Right hindlimb (tissue), 1 donor: Measurements from ENCODE around the gene CRELD1.

ENCODE experiments used
- DNase-seq: peaks from one replicate; pipeline ENCODE4 v3.0.0-alpha.2; 2018

CRELD1 gene

GRCh38 chr3:9906480-9906879, 27.2 kb upstream of the CRELD1 start:
- DNase-seq, result no peak

DNA sequence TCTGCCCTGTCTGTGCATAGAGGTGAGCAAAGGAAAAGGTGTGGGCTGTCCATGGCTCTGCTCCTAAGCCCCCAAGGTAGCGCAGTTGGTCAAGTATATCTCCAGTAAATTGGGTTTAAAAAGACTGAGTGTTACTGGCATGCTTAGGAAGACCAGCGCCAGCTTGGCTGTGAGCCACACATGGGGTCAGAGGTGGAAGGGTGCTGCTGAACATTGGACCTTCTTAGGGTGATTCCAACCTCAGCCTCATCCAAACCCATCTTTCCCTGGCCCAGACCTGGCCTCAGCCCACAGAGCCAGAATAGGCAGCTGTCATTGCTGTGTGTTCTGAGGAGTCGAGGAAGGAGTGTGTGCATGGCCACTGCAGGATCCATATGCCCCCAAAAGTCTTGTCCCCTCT, 25.3 kb upstream of the CRELD1 start:
- DNase-seq, result no peak

DNA sequence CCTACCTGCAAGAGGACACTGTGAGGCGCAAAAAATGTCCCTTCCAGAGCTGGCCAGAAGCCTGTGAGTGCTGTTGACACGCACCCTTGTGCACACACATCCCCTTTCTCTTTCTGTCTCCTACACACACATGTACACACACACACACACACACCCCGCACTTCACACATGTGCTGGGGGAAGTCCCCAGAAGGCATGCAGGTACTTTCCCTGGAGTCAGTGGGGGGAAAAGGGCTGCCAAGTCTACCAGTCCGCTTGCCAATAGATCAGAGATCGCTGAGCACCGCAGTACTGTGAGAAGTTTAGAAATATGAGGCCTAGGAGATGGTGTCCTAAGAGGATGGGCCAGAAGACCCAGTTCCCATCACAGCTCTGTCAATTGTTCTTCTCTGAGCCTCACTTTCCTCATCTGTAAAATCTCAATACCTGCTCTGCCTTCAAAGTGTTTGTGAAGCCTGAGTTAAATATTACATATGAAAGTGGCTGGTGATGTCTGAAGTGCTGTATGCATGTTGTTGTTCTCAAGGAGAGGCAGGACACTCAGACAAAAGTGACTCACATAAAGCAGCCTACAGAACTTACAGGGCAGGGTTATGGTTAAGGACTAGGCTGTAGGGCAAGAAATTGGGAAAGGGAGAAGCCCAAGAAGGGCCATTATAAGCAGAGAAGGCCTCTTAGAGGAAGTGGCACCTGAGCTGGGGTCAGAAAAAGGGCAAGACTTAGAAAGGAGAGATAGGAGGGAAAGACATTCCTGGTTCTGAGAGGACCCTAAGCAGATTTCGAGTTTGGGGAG, 24.2 kb upstream of the CRELD1 start:
- no peak for DNase-seq

- no peak for DNase-seq
Observed at GRCh38 chr3:9911863-9912262, 21.8 kb upstream of the CRELD1 start.

DNA sequence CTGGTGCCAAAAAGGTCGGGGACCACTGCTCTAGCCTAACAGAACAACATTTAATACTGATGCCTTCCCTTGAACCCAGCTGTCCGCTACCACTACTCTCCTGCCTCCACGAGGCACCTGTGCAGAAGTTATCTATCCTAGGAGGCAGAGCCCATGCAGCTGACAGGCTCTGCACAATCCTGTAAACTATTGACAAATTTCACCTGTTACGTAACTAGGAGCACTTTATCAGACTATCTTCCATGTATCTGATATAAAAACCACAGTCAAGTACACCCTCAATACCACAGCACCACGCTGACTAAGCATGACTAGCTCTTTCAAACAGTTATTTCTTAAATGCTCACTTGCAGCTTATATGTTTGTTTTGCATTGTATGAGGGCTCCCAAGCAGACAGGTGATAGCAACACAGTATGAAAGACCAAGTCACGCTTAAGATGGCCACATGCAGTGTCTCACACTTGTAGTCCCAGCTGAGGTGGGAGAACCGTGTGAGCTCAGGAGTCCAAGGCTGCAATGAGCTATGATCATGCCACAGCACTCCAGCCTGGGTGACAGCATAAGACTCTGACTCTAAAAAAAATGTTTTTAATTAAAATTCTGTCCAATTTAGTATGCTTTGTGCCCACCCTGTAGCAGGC, 21.2 kb upstream of the CRELD1 start:
- no peak for DNase-seq

GRCh38 chr3:9913601-9914000, 20.0 kb upstream of the CRELD1 start:
- no peak for DNase-seq

DNA sequence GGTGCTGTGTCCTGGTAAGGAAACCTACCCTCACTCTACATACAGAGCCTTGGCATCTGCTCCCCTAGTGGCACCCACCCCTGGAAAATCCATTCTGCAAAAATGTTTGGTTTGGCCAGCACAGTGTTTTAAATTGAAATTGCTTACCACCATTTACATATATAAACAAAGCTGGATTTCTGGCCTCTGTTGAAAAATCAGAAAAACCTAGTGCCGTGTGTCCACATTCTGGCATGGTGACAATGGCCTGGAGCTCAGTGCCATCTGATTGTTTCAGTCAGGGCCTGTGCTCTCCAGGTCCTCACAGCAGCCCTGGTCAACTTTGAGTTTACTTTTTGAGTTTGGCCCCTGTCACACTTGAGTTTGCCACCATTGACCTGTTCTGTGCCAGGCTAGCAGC, 19.6 kb upstream of the CRELD1 start:
- no peak for DNase-seq

- DNase-seq, result no peak
Observed at GRCh38 chr3:9914559-9915253, 18.9 kb upstream of the CRELD1 start.

DNA sequence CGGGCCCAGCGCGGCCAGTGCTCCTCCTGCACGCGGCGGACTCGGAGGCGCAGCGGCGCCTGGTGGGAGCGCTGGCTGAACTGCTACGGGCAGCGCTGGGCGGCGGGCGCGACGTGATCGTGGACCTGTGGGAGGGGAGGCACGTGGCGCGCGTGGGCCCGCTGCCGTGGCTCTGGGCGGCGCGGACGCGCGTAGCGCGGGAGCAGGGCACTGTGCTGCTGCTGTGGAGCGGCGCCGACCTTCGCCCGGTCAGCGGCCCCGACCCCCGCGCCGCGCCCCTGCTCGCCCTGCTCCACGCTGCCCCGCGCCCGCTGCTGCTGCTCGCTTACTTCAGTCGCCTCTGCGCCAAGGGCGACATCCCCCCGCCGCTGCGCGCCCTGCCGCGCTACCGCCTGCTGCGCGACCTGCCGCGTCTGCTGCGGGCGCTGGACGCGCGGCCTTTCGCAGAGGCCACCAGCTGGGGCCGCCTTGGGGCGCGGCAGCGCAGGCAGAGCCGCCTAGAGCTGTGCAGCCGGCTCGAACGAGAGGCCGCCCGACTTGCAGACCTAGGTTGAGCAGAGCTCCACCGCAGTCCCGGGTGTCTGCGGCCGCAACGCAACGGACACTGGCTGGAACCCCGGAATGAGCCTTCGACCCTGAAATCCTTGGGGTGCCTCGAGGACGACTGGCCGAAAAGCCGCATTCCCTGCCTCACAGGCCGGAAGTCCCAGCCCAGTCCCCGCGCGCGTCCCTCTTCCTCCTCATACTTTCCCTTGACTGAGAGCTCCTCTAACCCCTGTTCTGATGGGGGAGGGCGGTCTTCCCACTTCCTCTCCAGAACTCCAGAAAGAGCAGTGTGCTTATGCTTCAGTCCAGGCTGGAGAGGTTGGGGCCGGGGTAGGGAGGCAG, 18.1 kb upstream of the CRELD1 start:
- peak; percentile 90 for DNase-seq

DNA sequence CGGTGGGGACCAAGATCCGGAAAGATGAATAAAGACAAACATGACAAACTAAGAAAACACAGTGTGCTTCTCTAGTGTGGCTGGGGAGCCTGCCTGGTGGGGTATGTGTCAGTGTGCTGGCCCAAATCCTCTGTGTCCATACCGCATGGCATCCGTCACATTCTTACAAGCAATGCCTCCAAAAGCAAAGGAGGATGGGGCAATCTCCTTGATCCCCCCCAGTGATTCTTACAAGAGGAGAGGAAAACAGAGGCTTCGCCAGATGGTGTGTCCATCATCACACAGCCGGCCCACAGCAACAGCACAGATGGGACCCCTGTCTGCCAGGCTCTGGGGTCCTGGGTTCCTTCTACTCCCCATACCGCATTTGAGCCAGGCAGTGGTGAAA, 17.3 kb upstream of the CRELD1 start:
- DNase-seq, result no peak

DNA sequence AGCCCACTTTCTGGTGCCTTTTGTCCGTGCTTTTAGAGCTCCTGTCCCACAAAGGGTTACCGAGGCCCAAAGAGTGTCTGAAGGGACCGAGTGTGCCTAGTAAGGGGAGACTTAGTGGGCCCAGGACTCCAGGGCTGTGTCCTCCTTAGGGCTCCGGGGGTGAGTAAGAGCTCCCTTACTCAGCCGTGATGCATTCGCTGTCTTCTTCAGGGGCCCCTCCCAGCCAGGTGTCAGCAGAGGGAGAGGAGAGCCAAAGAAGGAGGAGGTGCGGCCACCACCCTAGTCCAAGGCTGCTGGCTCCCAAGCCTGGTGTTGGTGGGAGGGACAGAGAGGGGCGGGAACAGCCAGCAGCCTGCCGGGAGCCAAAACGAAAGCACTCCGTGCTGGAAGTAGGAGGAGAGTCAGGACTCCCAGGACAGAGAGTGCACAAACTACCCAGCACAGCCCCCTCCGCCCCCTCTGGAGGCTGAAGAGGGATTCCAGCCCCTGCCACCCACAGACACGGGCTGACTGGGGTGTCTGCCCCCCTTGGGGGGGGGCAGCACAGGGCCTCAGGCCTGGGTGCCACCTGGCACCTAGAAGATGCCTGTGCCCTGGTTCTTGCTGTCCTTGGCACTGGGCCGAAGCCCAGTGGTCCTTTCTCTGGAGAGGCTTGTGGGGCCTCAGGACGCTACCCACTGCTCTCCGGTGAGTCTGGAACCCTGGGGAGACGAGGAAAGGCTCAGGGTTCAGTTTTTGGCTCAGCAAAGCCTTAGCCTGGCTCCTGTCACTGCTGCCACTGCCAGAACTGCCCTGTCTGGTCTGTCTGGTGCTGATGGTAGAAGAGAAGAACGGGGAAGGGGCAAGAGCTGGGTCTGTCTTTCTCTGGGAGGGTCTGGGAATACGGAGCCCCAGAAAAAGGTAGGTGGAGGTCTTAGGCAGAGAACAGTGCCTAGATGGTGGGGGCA, 16.6 kb upstream of the CRELD1 start, which contains the start of gene IL17RC:
Gene IL17RC, plus strand, starts transcription at position 365 of the 947 bp plus-strand sequence. Its CDS starts 218 bp downstream, at position 583.
- DNase-seq, result peak; percentile 95

GRCh38 chr3:9917820-9918219, 15.8 kb upstream of the CRELD1 start:
- no peak for DNase-seq

DNA sequence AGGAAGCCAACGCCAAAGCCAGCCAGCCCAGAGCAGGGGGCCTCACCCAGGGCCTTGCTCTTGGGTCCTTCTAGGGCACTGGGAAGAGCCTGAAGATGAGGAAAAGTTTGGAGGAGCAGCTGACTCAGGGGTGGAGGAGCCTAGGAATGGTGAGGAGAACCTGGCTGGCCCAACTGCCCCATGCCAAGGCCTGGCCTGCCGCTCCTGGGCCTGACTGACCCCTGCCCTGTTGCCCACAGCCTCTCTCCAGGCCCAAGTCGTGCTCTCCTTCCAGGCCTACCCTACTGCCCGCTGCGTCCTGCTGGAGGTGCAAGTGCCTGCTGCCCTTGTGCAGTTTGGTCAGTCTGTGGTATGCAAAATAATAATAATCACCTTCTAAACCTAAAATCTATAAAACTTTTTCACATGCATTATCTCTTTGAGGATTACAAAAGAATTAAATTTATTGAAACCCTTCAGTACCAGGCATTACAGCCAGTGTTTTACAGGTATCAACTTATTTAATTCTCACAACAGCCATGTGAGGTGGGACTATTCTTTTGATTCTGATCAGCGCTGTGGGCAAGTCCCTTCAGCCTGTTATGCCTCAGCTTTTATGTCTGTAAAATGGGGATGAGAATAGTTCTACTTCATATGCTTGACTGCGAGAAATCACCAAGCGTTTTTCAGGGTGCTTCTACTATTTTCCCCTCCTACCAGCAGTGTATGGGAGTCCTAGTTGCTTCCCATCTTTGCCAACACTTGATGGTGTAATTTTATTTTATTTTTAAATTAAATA, 15.2 kb upstream of the CRELD1 start:
- DNase-seq, result no peak

- no peak for DNase-seq
Observed at GRCh38 chr3:9928158-9928557, 5.5 kb upstream of the CRELD1 start.

DNA sequence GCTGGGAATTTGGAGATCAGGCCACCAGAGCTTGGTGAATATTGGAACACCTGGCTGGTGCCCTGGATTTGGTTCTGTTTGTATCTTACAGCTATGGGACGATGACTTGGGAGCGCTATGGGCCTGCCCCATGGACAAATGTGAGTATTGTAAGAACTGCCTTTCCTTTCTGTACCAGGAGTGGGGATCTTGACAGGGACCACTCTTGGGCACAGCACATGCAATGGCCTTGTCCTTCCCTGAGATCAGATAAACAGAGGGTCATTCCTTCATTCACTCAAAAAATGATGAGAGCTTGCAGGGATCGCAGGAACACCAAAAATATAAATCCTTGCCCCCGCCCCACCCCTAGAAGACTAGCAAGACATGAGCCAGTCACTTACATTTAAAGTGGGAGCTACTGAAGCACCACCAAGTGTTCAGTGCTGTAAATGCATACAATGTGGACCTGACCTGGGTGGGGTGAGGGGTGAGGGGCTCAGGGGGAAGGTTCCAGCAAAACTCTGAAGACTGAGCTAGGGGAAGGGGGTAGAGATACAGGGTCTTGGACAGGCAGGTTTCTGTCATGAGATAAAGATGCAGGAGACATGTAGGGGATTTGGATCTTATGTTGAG, 2.7 kb upstream of the CRELD1 start:
- no peak for DNase-seq

DNA sequence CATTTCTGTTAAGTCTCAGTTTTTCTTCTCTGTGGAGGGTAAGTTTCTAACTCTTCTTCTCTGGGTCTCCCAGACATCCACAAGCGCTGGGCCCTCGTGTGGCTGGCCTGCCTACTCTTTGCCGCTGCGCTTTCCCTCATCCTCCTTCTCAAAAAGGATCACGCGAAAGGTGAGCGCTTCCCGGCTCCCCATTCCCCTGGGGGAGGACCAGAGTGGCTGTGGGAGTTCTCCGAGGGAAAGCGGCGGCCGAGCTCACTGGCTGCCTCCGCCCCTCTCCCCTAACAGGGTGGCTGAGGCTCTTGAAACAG, 1.1 kb upstream of the CRELD1 start:
- no peak for DNase-seq

GRCh38 chr3:9932843-9933560, 632 bp upstream of the CRELD1 start:
- DNase-seq, result peak; percentile 87

GRCh38 chr3:9934235-9934621, 594 bp downstream of the CRELD1 start:
- no peak for DNase-seq

DNA sequence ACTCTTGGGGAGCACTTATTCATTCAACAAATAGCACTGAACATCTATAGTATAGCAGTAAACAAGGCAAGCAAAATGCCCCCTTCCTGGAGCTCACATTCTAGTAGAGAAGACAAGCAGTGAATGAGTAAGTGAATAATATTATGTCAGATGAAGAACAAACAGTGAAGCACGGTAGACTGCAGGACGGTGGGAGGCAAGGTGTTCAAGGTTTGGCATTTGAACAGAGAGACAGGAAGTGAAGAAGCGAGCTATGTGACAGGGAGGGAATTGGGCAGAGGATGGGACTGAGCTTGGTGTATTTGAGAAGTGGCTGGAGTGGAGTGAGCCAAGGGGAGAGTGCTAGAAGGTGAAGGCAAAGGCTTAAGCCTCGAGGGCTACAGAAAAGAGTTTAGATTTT, 1.4 kb downstream of the CRELD1 start:
- no peak for DNase-seq

DNA sequence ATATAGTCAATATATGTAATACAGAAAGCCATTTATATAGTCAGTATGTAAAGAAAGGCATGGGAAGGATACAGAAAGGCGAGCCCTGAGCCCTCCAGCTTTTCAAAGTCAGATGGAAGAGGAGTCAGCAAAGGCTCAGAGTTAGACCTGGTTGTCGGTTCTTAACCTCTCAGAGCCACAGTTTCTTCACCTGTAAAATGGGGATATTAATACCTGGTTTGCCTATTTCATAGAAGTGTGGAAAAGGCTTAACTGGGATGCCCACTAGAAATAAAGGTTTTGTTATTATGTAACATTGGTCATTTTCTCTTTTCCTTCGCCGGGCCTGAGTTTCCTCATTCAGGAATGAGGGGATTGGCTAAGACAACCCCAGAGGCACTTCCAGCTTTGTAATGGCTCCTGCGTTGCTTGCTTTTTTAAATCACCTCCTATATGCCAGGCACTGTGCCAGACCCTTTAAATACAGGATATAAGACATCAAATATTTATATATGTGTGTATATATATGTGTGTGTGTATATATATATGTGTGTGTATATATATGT, 2.4 kb downstream of the CRELD1 start:
- no peak for DNase-seq
